ENCODE measurements around the gene SLC35A4.
"Not testable (repeated sequence)": the region's sequence is repeated elsewhere in the genome, so short reads cannot be mapped to it uniquely, and the experiment has no call there.

SLC35A4 gene

GRCh38 chr5:140557965-140558364, 6.7 kb upstream of the SLC35A4 start:
- no peak for DNase-seq (ENCODE audit: low read depth in 1 of 2, low spot score in 1 of 2)

GRCh38 chr5:140558542-140558941, 6.1 kb upstream of the SLC35A4 start:
- no peak for DNase-seq (ENCODE audit: low read depth in 1 of 2, low spot score in 1 of 2)

- no peak for DNase-seq (ENCODE audit: low read depth in 1 of 2, low spot score in 1 of 2)
These were observed 4.4 kb upstream of the SLC35A4 start for GRCh38 chr5:140560227-140560626.

- no peak for DNase-seq (ENCODE audit: low read depth in 1 of 2, low spot score in 1 of 2)
These were observed 2.7 kb upstream of the SLC35A4 start for GRCh38 chr5:140561753-140562523.

- no peak for DNase-seq (ENCODE audit: low read depth in 1 of 2, low spot score in 1 of 2)
These were observed 1.0 kb upstream of the SLC35A4 start for GRCh38 chr5:140563596-140563995.

- no peak for DNase-seq (ENCODE audit: low read depth in 1 of 2, low spot score in 1 of 2)
These were observed 574 bp downstream of the SLC35A4 start for GRCh38 chr5:140565024-140565779.

GRCh38 chr5:140565780-140566095, 1.1 kb downstream of the SLC35A4 start:
- DNase-seq (ENCODE audit: low read depth in 1 of 2, low spot score in 1 of 2): no peak

GRCh38 chr5:140566665-140567064, 2.0 kb downstream of the SLC35A4 start:
- no peak for DNase-seq (ENCODE audit: low read depth in 1 of 2, low spot score in 1 of 2)

GRCh38 chr5:140567136-140567818, 2.6 kb downstream of the SLC35A4 start:
- DNase-seq (ENCODE audit: low read depth in 1 of 2, low spot score in 1 of 2): no peak

- DNase-seq (ENCODE audit: low read depth in 1 of 2, low spot score in 1 of 2): no peak
These were observed 3.2 kb downstream of the SLC35A4 start for GRCh38 chr5:140567871-140568270.

GRCh38 chr5:140568443-140569063, 3.9 kb downstream of the SLC35A4 start:
- no peak for DNase-seq (ENCODE audit: low read depth in 1 of 2, low spot score in 1 of 2)

- no peak for DNase-seq (ENCODE audit: low read depth in 1 of 2, low spot score in 1 of 2)
These were observed 4.6 kb downstream of the SLC35A4 start for GRCh38 chr5:140569197-140569596.

GRCh38 chr5:140570058-140570457, 5.4 kb downstream of the SLC35A4 start:
- no peak for DNase-seq (ENCODE audit: low read depth in 1 of 2, low spot score in 1 of 2)

- no peak for DNase-seq (ENCODE audit: low read depth in 1 of 2, low spot score in 1 of 2)
These were observed 5.9 kb downstream of the SLC35A4 start for GRCh38 chr5:140570488-140570887.

GRCh38 chr5:140571105-140571504, 6.5 kb downstream of the SLC35A4 start:
- DNase-seq (ENCODE audit: low read depth in 1 of 2, low spot score in 1 of 2): no peak

GRCh38 chr5:140573683-140574082, 9.1 kb downstream of the SLC35A4 start:
- DNase-seq (ENCODE audit: low read depth in 1 of 2, low spot score in 1 of 2): no peak

GRCh38 chr5:140574165-140574564, 9.5 kb downstream of the SLC35A4 start:
- no peak for DNase-seq (ENCODE audit: low read depth in 1 of 2, low spot score in 1 of 2)

- DNase-seq (ENCODE audit: low read depth in 1 of 2, low spot score in 1 of 2): no peak
These were observed 10.7 kb downstream of the SLC35A4 start for GRCh38 chr5:140575309-140575708.

GRCh38 chr5:140576776-140577201, 12.2 kb downstream of the SLC35A4 start:
- no peak for DNase-seq (ENCODE audit: low read depth in 1 of 2, low spot score in 1 of 2)

GRCh38 chr5:140579188-140579747, 14.6 kb downstream of the SLC35A4 start:
- DNase-seq (ENCODE audit: low read depth in 1 of 2, low spot score in 1 of 2): not testable (repeated sequence)

- DNase-seq (ENCODE audit: low read depth in 1 of 2, low spot score in 1 of 2): no peak
These were observed 22.9 kb downstream of the SLC35A4 start for GRCh38 chr5:140587495-140587894.

Measured in stimulated activated CD4-positive, alpha-beta T cell treated with anti-CD3 and anti-CD28 coated beads, Interleukin-15, amount 100 ng/mL, for 1 hour (primary cell).